COLO668 (cell line): ENCODE data around the gene LRMDA.

Experiments used
- DNase-seq: peaks from one replicate; lab custom pipeline; 2025; ENCODE audit not compliant: unreplicated experiment; lab: John Stamatoyannopoulos, UW

The LRMDA gene

DNA sequence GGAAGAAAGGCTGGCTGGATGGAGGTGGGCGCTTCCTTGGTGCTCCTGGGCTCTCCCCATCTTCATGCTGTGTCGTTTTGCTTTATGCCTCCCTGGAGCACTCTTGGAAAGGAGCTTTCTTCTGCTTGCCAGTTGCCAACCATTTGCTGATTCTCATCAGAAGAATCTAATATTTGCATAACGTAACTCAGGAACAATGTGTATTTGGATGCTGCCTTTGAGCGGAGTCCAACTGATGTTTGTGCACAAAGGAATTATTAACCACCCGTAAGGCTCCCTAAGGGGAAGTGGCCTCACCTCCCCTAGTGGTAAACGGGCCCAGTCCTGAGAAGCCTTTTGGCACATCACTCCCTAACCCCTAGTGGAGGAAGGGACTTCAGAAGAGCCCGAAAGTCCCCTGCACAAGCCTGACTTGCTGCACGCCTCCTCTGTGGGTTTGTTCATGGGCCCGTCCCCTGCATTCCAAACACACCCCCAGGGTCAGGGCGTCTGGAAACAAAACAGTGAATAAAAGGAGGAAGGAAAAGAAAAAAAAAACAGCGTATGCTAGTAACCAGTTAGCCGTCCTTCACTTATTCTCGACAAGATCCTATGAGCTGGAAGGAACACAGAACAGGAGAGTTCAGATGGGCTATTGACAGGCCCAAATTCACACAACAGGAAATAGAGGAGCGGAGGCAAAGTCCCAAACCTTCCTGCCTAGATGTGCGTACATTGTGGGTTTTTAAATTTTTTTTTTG, 602.2 kb downstream of the LRMDA start:
- DNase-seq, result no peak

- no peak for DNase-seq
Observed at GRCh38 chr10:76034353-76035205, 603.2 kb downstream of the LRMDA start.

- no peak for DNase-seq
Observed at GRCh38 chr10:76035206-76036110, 604.0 kb downstream of the LRMDA start.

DNA sequence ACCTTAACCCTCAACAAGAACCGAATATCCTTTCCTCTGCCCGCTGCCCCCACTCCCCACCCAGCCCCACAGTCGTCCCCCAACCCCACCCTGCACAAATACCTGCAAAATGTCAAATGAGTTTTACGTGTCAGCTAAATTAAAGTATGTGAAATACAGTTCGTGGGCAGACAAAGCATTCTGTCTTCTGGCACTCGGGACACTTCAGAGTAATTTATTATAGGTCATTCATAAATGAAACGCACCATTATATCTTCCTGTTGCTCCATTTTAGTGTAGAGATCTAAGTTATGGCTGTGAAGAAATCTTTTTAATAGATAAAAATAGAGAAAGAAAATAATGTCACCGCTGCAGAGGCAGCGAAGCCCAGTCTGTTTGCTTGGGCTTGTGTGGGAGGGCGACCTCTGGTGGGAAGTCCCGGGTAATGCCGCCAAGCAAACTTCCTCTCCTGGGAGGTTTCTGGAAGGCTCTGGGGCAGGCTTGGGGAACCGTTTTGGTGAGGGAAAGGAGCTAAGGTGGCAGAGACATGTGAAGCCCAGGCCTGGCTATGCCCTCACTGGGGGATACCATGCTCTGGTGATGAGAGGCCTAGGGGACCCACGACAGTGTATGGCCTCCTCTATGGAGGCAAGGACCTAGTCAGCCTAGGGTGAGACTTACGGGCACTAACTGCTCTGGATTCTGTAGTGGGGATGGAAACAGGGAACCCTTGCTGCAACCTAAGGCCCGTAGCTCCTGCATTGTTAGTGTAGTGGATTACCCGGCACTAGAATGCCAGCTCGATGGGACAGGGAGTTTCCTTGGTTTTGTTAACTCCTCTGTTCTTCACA, 604.9 kb downstream of the LRMDA start:
- peak; percentile 41 for DNase-seq

DNA sequence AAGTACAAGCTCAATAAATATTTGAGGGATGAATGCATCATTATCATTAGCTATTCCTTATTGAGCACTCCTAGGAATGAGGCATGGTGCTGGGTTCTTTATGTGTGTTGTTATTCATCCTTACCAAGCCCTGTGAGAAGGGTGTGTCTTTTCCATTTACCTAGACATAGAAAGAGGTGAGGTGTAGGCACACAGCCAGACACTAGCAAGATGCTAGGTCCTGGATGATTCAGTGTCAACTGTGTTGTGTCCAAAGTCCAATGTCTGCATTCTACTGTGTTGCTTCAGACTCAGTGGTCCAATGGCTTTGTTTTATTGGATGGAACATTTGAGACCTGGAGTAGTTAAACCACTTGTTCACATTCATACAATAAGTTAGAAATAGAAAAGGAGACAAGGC, 605.5 kb downstream of the LRMDA start:
- no peak for DNase-seq

DNA sequence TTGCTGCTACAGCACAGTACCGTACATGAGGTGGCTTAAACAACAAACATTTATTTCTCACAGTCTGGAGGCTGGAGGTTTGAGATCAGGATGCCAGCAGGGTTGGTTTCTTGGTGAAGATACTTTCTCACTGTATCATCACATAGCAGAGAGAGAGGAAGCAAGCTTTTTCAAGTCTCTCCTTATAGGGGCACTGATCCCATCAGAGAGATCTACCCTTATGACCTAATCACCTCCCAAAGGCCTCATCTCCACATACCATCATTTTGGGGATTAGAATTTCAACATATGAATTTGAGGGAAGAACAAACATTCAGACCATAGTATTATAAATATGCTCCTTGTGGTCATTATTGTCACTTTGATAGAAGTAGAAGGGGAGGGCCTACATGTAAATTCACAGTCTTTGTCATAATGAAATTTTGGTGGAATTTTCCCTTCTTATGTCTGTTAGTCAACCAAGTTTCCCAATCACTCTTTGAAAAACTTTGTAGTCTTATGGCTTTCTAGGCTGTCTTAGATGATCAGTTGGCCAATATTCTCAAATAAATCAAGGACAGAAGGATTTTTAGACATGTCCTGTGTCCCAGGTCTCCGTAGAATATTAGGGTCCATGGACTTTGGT, 606.2 kb downstream of the LRMDA start:
- no peak for DNase-seq

DNA sequence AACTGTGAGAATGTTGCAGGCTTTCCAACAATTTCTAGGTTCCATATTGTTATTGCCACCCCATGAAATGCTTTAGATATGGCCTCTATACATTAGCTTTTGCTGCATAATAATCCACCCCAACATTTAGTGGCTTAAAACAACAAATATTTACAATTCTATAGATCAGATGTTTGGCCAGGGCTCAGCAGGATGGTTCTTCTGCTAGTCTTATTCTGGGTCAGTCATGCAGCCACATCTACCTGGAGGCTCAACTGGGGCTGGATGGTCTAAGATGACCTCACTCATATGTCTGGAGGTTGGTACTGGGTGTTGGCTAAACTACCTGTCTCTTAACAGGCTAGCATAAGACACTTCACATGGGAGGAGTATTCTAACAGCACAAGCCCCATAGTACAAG, 607.3 kb downstream of the LRMDA start:
- no peak for DNase-seq

GRCh38 chr10:76040107-76040829, 608.8 kb downstream of the LRMDA start:
- no peak for DNase-seq

DNA sequence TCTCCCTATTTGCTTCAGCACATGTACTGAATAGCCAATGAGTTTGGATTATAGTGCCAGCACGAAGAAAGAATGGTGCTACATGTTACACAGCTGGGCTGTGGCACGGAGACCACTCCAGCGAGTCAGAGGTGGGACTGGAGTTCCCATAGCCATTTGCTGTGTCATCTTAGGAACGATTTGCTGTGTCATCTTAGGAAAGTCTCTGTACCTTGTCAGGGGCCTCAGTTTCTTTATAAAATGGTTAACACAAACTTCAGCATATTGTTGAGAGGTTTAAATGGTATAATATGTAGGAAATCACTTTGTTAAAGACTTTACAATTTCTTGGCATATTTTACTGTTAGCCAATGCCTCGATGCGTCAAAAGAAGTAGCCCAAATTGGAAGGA, 609.4 kb downstream of the LRMDA start:
- no peak for DNase-seq

DNA sequence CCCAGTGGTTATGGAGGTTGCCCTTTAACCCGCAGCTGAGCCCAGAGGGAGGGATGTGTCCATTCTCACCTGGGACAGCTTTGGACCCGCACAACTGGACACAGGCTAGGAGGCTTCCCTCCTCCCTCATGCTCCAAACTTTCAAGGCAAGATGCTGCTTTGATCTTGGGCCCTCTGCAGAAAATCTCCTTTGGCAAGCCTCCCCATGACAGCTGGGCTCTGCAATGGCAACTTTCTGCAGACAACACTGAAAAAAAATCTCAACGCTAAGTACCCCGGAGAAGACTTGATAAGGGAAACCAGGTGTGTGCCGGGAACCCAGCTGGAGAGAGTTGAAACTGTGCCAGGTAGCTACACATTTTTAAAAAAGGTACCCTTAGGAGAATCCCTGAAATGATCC, 610.1 kb downstream of the LRMDA start:
- no peak for DNase-seq

DNA sequence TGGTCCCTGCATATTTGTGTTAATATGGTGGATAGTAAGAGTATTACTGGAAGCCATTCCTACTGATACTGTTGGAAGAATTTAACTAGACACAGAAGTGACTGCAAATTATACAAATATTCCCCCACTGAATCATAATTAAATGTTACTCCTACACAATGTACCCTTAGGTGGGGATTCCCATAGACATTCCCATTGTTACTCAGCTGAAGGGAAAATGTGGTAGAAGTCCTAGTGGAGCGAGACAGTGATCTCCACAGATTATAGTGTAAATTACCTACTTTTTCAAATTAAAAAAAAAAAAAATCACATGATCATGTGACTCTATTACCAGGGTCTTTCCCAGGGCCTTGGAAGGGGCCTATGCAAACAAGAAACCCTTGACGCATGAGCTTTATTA, 611.8 kb downstream of the LRMDA start:
- no peak for DNase-seq

DNA sequence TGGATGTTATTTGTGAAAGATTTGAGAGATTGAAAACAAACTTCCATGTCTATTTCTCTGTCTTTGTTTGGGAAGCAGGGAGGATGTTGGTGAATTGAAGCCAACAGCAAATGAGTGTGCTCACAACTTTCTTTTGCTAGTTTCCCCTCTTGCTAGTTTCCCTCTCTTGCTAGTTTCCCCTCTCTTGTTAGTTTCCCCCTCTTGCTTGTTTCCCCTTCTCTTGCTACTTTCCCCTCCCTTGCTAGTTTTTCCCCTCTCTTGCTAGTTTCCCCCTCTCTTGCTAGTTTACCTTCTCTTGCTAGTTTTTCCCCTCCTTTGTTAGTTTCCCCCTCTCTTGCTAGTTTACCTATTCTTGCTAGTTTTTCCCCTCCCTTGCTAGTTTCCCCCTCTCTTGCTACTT, 613.3 kb downstream of the LRMDA start:
- DNase-seq, result no peak

DNA sequence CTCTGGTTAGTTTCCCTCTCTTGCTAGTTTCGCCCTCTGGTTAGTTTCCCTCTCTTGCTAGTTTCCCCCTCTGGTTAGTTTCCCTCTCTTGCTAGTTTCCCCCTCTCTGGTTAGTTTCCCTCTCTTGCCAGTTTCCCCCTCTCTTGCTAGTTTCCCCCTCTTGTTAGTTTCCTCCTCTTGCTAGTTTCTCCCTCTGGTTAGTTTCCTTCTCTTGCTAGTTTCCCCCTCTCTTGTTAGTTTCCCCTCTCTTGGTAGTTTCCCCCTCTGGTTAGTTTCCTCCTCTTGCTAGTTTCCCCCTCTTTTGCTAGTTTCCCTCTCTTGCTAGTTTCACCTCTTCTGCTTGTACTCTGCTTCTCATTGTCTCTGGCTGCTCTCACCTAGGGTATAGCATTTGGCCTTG, 613.8 kb downstream of the LRMDA start:
- no peak for DNase-seq

- no peak for DNase-seq
Observed at GRCh38 chr10:76047521-76047920, 616.1 kb downstream of the LRMDA start.

- DNase-seq, result no peak
Observed at GRCh38 chr10:76049581-76050290, 618.3 kb downstream of the LRMDA start.

DNA sequence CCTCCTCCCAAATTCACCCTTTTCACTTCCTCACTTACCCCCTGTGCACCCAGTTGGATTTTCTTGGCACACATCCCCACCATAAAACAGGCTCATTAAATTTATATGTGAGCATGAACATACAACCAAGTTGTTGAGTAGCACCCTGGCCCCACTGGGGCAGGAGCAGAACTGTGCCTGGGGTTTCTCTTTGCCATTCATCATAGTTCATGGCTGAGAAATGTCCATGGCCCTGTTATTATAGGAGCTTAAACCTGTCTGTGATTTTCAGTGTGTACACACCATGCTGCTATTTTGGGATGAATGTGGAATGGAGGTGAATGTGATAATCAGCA, 618.8 kb downstream of the LRMDA start:
- no peak for DNase-seq

DNA sequence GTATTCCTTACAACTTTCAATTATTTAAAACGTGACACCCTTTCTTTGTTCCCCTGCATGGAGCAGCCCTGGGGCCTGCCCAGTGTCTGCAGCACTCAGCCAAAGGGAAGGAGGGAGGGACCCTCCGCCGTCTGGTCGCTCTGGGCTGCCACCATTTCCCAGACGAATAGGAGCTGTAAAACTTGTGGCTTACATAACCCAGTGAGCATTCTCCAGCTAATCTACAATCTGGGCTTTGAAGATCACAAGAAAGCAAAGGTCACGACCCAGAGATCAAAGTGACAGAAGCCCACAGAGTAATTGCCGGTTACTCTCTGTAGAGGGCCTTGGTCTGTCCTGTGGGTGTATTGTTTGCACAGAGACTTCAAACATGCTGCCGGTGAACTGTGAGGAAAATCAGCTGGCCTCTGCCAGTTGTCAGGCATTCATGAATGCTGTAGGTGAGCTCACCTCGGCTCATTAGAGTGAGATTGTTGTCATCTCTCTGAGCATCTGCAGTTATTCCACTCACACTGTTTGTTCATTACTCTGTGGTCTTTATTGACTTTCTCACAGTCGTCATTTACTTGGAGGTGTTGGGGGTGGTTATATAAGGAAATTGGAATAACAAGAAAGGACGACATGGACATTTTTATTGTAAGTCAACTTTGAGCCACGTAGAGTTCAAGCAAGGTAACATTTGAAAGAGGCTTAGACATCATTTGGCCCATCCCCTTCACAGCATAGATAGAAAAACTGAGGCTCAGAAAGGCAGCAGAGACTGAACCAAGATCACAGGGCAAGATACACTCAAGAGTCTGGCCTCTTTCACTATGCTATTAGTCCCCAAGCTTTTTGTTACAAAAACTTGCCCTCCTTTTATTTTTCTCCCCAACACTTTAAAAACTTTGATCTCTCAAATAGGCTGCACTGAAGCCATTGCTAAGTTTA, 619.8 kb downstream of the LRMDA start:
- DNase-seq, result peak; percentile 56
